Natural killer cell (primary cell): ENCODE data around the gene MKNK1. TPM values are rescaled to one million over a fixed set of nuclear protein-coding genes. Genes with fewer than 3 reads are reported as not detected.

ENCODE experiments used
- ATAC-seq, 3 donors: fragments of 150-1000 bp in 2 of 3; fragments of 200-7000 bp in 1 of 3; cut with Tn5 transposase; 1 replicate in 1 of 3; 2 replicates in 2 of 3; pipeline ENCODE4 v1.10.0; 2021; ENCODE audit warnings: mild to moderate bottlenecking in 2 of 3, moderate library complexity in 2 of 3
- DNase-seq, 2 donors: peaks; one replicate each; pipeline versions ENCODE4 v3.0.0 to v3.0.0-alpha.2; 2013 to 2021; ENCODE audit warnings: mixed read lengths in 1 of 2
- H3K27ac ChIP-seq: one replicate; pipeline ENCODE4 v1.5.1; 2013; ENCODE audit warnings: mild to moderate bottlenecking, low read length
- H3K27me3 ChIP-seq: one replicate; pipeline ENCODE4 v1.6.1; 2013; ENCODE audit warnings: low read length; ENCODE audit not compliant: control insufficient read depth, insufficient read depth
- H3K36me3 ChIP-seq: one replicate; pipeline ENCODE4 v1.6.1; 2013; ENCODE audit warnings: low read length; ENCODE audit not compliant: control insufficient read depth, insufficient read depth
- H3K4me1 ChIP-seq: one replicate; pipeline ENCODE4 v1.6.1; 2013; ENCODE audit warnings: low read length; ENCODE audit not compliant: control insufficient read depth, insufficient read depth
- H3K4me3 ChIP-seq: one replicate; pipeline ENCODE4 v1.5.1; 2013; ENCODE audit warnings: low read length
- H3K9me3 ChIP-seq: one replicate; pipeline ENCODE4 v1.6.1; 2013; ENCODE audit warnings: low read length; ENCODE audit not compliant: control insufficient read depth, insufficient read depth
- H3K27ac Mint-ChIP-seq, 2 donors: one replicate each; pipeline ENCODE4 v1.8.0; 2022; ENCODE audit warnings: mild to moderate bottlenecking in 2 of 2, mixed read lengths in 2 of 2, moderate library complexity in 1 of 2
- H3K27me3 Mint-ChIP-seq, 2 donors: one replicate each; pipeline ENCODE4 v1.8.0; 2022; ENCODE audit warnings: low read depth in 2 of 2, mixed read lengths in 2 of 2
- H3K36me3 Mint-ChIP-seq: one replicate; pipeline ENCODE4 v1.8.0; 2022; ENCODE audit warnings: mixed read lengths
- H3K4me1 Mint-ChIP-seq, 2 donors: one replicate each; pipeline ENCODE4 v1.8.0; 2022; ENCODE audit warnings: mixed read lengths in 2 of 2
- H3K4me3 Mint-ChIP-seq: one replicate; pipeline ENCODE4 v1.8.0; 2022; ENCODE audit warnings: mild to moderate bottlenecking, moderate library complexity, mixed read lengths
- H3K9me3 Mint-ChIP-seq, 2 donors: one replicate each; pipeline ENCODE4 v1.8.0; 2022; ENCODE audit warnings: mixed read lengths in 2 of 2
- WGBS: methylation state at CpG from one replicate; pipeline ENCODE4 v1.1.7; 2013; ENCODE audit warnings: missing lambda C conversion rate; ENCODE audit not compliant: insufficient coverage; 5-methylcytosine and 5-hydroxymethylcytosine counted together
- intact Hi-C: fragments of 100-400 bp; cut with micrococcal nuclease; formaldehyde crosslinking; loops from one replicate; pipeline ENCODE4 v1.14.2; 2022
- total RNA-seq, 4 donors: library from RNA; stranded (reverse); fragments of 120-200 nt in 1 of 4; gene quantifications; one replicate each; pipeline versions ENCODE4 v1.2.3 to v1.2.4, GENCODE V29; 2013 to 2022
- TF ChIP-seq, protein P1 (sequence below): fragments of 200-600 bp; IDR thresholded peaks from one replicate; pipeline ENCODE4 v1.8.0; 2022; ENCODE audit warnings: antibody characterized with exemption

The MKNK1 gene
- total RNA-seq, 3 donors from 2014 or later (not counting 1 experiment from before 2014, with no cell fraction given): 59.5 to 81.5 (median 65.5) TPM

- intact Hi-C loops: no loop called here
- Histone ChIP-seq H3K4me1 (peaks cover 37% of the 10 kb centered on the region), H3K27me3 (no peaks in the 10 kb centered on the region), H3K4me3 (no peak overlapping the region), H3K9me3 (no peaks in the 10 kb centered on the region), H3K27ac (no peak overlapping the region), H3K36me3 (peaks cover 26% of the 10 kb centered on the region)
- TF ChIP-seq, protein P1, sequence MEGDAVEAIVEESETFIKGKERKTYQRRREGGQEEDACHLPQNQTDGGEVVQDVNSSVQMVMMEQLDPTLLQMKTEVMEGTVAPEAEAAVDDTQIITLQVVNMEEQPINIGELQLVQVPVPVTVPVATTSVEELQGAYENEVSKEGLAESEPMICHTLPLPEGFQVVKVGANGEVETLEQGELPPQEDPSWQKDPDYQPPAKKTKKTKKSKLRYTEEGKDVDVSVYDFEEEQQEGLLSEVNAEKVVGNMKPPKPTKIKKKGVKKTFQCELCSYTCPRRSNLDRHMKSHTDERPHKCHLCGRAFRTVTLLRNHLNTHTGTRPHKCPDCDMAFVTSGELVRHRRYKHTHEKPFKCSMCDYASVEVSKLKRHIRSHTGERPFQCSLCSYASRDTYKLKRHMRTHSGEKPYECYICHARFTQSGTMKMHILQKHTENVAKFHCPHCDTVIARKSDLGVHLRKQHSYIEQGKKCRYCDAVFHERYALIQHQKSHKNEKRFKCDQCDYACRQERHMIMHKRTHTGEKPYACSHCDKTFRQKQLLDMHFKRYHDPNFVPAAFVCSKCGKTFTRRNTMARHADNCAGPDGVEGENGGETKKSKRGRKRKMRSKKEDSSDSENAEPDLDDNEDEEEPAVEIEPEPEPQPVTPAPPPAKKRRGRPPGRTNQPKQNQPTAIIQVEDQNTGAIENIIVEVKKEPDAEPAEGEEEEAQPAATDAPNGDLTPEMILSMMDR: no peak
- peaks cover 52 to 56% of the 10 kb centered on the region in 2 donors for H3K4me1 Mint-ChIP-seq
- no peak overlapping the region for H3K27ac Mint-ChIP-seq
- H3K27me3 Mint-ChIP-seq: no peaks in the 10 kb centered on the region
- ATAC-seq (no peak), DNase-seq (no peak)
- H3K36me3 Mint-ChIP-seq: no peaks in the 10 kb centered on the region
- no peaks in the 10 kb centered on the region for H3K9me3 Mint-ChIP-seq
- WGBS: 97% methylated on average over 7 of the region's 7 CpGs
- peak overlapping the region; percentile 21 for H3K4me3 Mint-ChIP-seq
These were observed 3.5 kb upstream of the MKNK1 start for GRCh38 chr1:46607345-46608130.

GRCh38 chr1:46606255-46606965, 2.3 kb upstream of the MKNK1 start:
- Histone ChIP-seq H3K27ac (no peak overlapping the region), H3K27me3 (no peaks in the 10 kb centered on the region), H3K4me1 (peaks cover 29% of the 10 kb centered on the region), H3K4me3 (no peak overlapping the region), H3K36me3 (peaks cover 25% of the 10 kb centered on the region), H3K9me3 (no peaks in the 10 kb centered on the region)
- Mint-ChIP-seq H3K27me3 (no peaks in the 10 kb centered on the region), H3K27ac (peak overlapping the region in 1 of 2 donors; percentile 14), H3K4me3 (peak overlapping the region; percentile 68), H3K9me3 (no peaks in the 10 kb centered on the region), H3K36me3 (no peaks in the 10 kb centered on the region), H3K4me1 (peaks cover 52 to 60% of the 10 kb centered on the region in 2 donors)
- intact Hi-C loops: no loop called here
- no peak for DNase-seq
- 95% methylated on average over 1 of the region's 2 CpGs for WGBS
- ATAC-seq: no peak
- TF ChIP-seq, protein P1: no peak

DNA sequence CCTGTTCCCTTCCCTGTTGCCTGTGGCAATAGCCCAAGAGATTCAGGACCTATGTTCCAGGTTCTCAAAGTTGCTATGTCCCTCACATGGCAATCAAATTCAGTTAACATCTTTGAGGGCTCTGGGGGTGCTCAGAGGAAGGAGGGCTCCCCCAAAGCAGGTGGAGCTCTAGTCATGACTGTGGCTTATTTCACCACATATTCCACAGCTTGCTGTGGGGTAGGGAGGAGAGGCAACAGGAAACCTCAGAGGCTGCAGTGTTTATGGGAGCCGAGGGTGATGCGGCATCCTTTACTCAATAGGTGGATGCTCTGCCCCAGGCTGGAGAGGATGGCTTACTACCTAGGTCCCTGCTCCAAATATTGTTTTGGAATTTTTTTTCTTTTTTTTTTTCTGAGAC, 1.2 kb upstream of the MKNK1 start:
- Mint-ChIP-seq H3K36me3 (no peaks in the 10 kb centered on the region), H3K9me3 (no peaks in the 10 kb centered on the region), H3K27me3 (no peaks in the 10 kb centered on the region), H3K27ac (peak overlapping the region; percentile 89 to 90), H3K4me3 (peak overlapping the region; percentile 95), H3K4me1 (peaks cover 45 to 55% of the 10 kb centered on the region in 2 donors)
- TF ChIP-seq, protein P1: no peak
- H3K9me3 ChIP-seq: no peaks in the 10 kb centered on the region
- intact Hi-C loops: loop anchor here (2.0 kb wide), 1 partner anchor 114 kb away; the partner anchor contains the start of gene EFCAB14
- no peaks in the 10 kb centered on the region for H3K27me3 ChIP-seq
- no peak overlapping the region for H3K4me3 ChIP-seq
- no peak overlapping the region for H3K27ac ChIP-seq
- peaks cover 27% of the 10 kb centered on the region for H3K4me1 ChIP-seq
- 5% methylated on average over 2 of the region's 2 CpGs for WGBS
- H3K36me3 ChIP-seq: peaks cover 19% of the 10 kb centered on the region
- ATAC-seq (no peak), DNase-seq (peak in 1 of 2 donors; percentile 62)
